WTC11 (cell line): ENCODE measurements around the gene KRT86. TPM values are rescaled to one million over a fixed set of nuclear protein-coding genes. Genes with fewer than 3 reads are reported as not detected.

Experiments used
- ATAC-seq: fragments of 200-7000 bp; cut with Tn5 transposase; 2 replicates; pipeline ENCODE4 v1.10.0; 2021; ENCODE audit warnings: mild to moderate bottlenecking, moderate library complexity
- CTCF ChIA-PET: fragments of 300-600 bp; sonication (Branson Sonifier 250); formaldehyde crosslinking; loops from one replicate; lab custom pipeline; 2021; ENCODE audit warnings: antibody characterized with exemption; lab: Charles Lee
- POLR2A ChIA-PET: fragments of 350-600 bp; sonication (Branson Sonifier 250); formaldehyde crosslinking; loops from one replicate; lab custom pipeline; 2021; ENCODE audit warnings: antibody characterized with exemption; lab: Charles Lee
- DNase-seq: peaks from one replicate; pipeline ENCODE4 v3.0.0; 2021; ENCODE audit warnings: low spot score
- H3K27ac Mint-ChIP-seq: 2 replicates; pipeline ENCODE4 v1.8.0; 2021; ENCODE audit warnings: mixed read lengths
- H3K27me3 Mint-ChIP-seq: 2 replicates; pipeline ENCODE4 v1.8.0; 2021; ENCODE audit warnings: low read depth, mild to moderate bottlenecking, moderate library complexity, mixed read lengths
- H3K36me3 Mint-ChIP-seq: 2 replicates; pipeline ENCODE4 v1.8.0; 2021; ENCODE audit warnings: mixed read lengths
- H3K4me1 Mint-ChIP-seq: 2 replicates; pipeline ENCODE4 v1.8.0; 2022; ENCODE audit warnings: mixed read lengths
- H3K4me3 Mint-ChIP-seq: 2 replicates; pipeline ENCODE4 v1.8.0; 2021; ENCODE audit warnings: mild to moderate bottlenecking, moderate library complexity, mixed read lengths
- H3K9me3 Mint-ChIP-seq: 2 replicates; pipeline ENCODE4 v1.8.0; 2021; ENCODE audit warnings: mixed read lengths
- ATF6 ChIP-seq: sonication (generic); formaldehyde crosslinking; IDR thresholded peaks from 2 replicates; pipeline ENCODE4 v1.8.1; 2023; ENCODE audit warnings: mild to moderate bottlenecking, missing genetic modification reagents
- CREM ChIP-seq: sonication (generic); formaldehyde crosslinking; IDR thresholded peaks from 2 replicates; pipeline ENCODE4 v1.8.1; 2022; ENCODE audit warnings: mild to moderate bottlenecking, missing genetic modification reagents, moderate library complexity
- E2F5 ChIP-seq: sonication (generic); formaldehyde crosslinking; IDR thresholded peaks from 2 replicates; pipeline ENCODE4 v1.8.1; 2022; ENCODE audit warnings: mild to moderate bottlenecking, moderate library complexity, missing genetic modification reagents
- MYBL2 ChIP-seq: sonication (generic); formaldehyde crosslinking; IDR thresholded peaks from 2 replicates; pipeline ENCODE4 v1.8.1; 2023; ENCODE audit warnings: mild to moderate bottlenecking, moderate library complexity, missing genetic modification reagents
- NR3C1 ChIP-seq: sonication (generic); formaldehyde crosslinking; conservative IDR thresholded peaks from 2 replicates; pipeline ENCODE4 v1.8.1; 2023; ENCODE audit warnings: low read depth, mild to moderate bottlenecking, missing genetic modification reagents
- OVOL2 ChIP-seq: fragments of 250-450 bp; sonication (Bioruptor Pico); IDR thresholded peaks from 2 replicates; pipeline ENCODE4 v1.9.0; 2021; ENCODE audit warnings: mild to moderate bottlenecking, borderline replicate concordance
- PRRX2 ChIP-seq: fragments of 250-450 bp; sonication (Bioruptor Pico); IDR thresholded peaks from 2 replicates; pipeline ENCODE4 v1.8.0; 2021; ENCODE audit warnings: mild to moderate bottlenecking
- SMAD3 ChIP-seq: sonication (generic); formaldehyde crosslinking; IDR thresholded peaks from 2 replicates; pipeline ENCODE4 v1.8.0; 2022; ENCODE audit warnings: missing genetic modification reagents, mild to moderate bottlenecking, borderline replicate concordance
- SOX15 ChIP-seq: fragments of 250-450 bp; sonication (Bioruptor Pico); IDR thresholded peaks from 2 replicates; pipeline ENCODE4 v1.9.0; 2021; ENCODE audit warnings: mild to moderate bottlenecking
- USF1 ChIP-seq: sonication (generic); formaldehyde crosslinking; IDR thresholded peaks from 2 replicates; pipeline ENCODE4 v1.8.0; 2022; ENCODE audit warnings: mild to moderate bottlenecking, missing genetic modification reagents
- ZBTB21 ChIP-seq: sonication (generic); formaldehyde crosslinking; IDR thresholded peaks from 2 replicates; pipeline ENCODE4 v1.8.1; 2023; ENCODE audit warnings: mild to moderate bottlenecking, missing genetic modification reagents, borderline replicate concordance
- total RNA-seq: library from RNA; stranded (reverse); gene quantifications from 3 replicates; pipeline ENCODE4 v1.2.3, GENCODE V29; 2021
- TF ChIP-seq, protein P1 (sequence below): sonication (generic); formaldehyde crosslinking; conservative IDR thresholded peaks from 2 replicates; pipeline ENCODE4 v1.8.1; 2022; ENCODE audit warnings: mild to moderate bottlenecking, missing genetic modification reagents
- TF ChIP-seq, protein P2 (sequence below): sonication (generic); formaldehyde crosslinking; IDR thresholded peaks from 2 replicates; pipeline ENCODE4 v1.8.0; 2023; ENCODE audit warnings: missing genetic modification reagents, mild to moderate bottlenecking, borderline replicate concordance
- TF ChIP-seq, protein P3 (sequence below): sonication (generic); formaldehyde crosslinking; IDR thresholded peaks from 2 replicates; pipeline ENCODE4 v1.8.1; 2023; ENCODE audit warnings: mild to moderate bottlenecking, moderate library complexity, missing genetic modification reagents
- TF ChIP-seq, protein P4 (sequence below): fragments of 250-450 bp; sonication (Bioruptor Pico); conservative IDR thresholded peaks from 2 replicates; pipeline ENCODE4 v1.9.0; 2021; ENCODE audit warnings: mild to moderate bottlenecking

Gene KRT86
- total RNA-seq, 1 experiment from 2014 or later: 0.11 TPM

DNA sequence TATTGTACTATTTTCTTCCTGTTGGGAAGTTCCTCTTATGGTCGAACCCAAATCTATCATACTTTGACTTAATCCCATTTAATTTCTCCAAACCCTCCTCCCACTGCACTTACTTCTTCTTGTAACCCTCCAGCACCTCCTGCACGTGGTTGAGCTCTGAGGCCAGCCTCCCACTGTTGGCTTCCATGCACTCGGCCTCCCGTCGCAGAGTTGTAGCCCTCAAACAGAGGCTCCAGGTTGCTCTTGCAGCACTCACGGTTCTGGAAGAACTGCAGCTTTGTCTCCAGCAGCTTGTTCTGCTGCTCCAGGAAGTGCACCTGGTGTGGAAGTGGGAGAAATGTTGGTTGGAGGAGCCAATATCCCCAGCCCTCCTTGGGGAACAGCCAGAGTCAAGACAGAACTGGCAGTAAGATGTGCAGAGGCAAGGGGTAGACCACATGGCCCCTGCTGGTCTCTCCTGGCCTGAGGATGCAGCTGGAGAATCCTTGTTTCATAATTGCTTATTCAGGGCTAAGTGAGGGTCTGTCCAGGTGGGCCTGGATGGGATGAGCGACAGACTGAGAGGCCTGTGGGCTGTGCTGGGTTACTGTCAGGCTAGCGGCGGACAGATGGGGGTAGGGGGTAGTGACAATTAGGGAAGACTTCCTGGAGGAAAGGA lies 18.4 kb upstream of the KRT86 start (continued):
- no peak for TF ChIP-seq USF1 (CRISPR knock-in tag)
- no peak for TF ChIP-seq PRRX2 (CRISPR knock-in tag)
- TF ChIP-seq ATF6 (CRISPR knock-in tag): no peak
- no peak for TF ChIP-seq E2F5 (CRISPR knock-in tag)
- no peak for TF ChIP-seq SOX15 (CRISPR knock-in tag)

GRCh38 chr12:52256584-52256935 lies 17.9 kb upstream of the KRT86 start:
- TF ChIP-seq OVOL2 (CRISPR knock-in tag) (no peak), SMAD3 (no peak), MYBL2 (CRISPR knock-in tag) (no peak), NR3C1 (CRISPR knock-in tag) (no peak), CREM (CRISPR knock-in tag) (no peak), ATF6 (CRISPR knock-in tag) (no peak), ZBTB21 (CRISPR knock-in tag) (no peak)
- TF ChIP-seq, protein P1, sequence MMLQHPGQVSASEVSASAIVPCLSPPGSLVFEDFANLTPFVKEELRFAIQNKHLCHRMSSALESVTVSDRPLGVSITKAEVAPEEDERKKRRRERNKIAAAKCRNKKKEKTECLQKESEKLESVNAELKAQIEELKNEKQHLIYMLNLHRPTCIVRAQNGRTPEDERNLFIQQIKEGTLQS: no peak
- TF ChIP-seq, protein P2, sequence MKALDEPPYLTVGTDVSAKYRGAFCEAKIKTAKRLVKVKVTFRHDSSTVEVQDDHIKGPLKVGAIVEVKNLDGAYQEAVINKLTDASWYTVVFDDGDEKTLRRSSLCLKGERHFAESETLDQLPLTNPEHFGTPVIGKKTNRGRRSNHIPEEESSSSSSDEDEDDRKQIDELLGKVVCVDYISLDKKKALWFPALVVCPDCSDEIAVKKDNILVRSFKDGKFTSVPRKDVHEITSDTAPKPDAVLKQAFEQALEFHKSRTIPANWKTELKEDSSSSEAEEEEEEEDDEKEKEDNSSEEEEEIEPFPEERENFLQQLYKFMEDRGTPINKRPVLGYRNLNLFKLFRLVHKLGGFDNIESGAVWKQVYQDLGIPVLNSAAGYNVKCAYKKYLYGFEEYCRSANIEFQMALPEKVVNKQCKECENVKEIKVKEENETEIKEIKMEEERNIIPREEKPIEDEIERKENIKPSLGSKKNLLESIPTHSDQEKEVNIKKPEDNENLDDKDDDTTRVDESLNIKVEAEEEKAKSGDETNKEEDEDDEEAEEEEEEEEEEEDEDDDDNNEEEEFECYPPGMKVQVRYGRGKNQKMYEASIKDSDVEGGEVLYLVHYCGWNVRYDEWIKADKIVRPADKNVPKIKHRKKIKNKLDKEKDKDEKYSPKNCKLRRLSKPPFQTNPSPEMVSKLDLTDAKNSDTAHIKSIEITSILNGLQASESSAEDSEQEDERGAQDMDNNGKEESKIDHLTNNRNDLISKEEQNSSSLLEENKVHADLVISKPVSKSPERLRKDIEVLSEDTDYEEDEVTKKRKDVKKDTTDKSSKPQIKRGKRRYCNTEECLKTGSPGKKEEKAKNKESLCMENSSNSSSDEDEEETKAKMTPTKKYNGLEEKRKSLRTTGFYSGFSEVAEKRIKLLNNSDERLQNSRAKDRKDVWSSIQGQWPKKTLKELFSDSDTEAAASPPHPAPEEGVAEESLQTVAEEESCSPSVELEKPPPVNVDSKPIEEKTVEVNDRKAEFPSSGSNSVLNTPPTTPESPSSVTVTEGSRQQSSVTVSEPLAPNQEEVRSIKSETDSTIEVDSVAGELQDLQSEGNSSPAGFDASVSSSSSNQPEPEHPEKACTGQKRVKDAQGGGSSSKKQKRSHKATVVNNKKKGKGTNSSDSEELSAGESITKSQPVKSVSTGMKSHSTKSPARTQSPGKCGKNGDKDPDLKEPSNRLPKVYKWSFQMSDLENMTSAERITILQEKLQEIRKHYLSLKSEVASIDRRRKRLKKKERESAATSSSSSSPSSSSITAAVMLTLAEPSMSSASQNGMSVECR (CRISPR knock-in tag): no peak
- TF ChIP-seq, protein P3, sequence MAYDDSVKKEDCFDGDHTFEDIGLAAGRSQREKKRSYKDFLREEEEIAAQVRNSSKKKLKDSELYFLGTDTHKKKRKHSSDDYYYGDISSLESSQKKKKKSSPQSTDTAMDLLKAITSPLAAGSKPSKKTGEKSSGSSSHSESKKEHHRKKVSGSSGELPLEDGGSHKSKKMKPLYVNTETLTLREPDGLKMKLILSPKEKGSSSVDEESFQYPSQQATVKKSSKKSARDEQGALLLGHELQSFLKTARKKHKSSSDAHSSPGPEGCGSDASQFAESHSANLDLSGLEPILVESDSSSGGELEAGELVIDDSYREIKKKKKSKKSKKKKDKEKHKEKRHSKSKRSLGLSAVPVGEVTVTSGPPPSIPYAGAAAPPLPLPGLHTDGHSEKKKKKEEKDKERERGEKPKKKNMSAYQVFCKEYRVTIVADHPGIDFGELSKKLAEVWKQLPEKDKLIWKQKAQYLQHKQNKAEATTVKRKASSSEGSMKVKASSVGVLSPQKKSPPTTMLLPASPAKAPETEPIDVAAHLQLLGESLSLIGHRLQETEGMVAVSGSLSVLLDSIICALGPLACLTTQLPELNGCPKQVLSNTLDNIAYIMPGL (CRISPR knock-in tag): no peak
- TF ChIP-seq, protein P4, sequence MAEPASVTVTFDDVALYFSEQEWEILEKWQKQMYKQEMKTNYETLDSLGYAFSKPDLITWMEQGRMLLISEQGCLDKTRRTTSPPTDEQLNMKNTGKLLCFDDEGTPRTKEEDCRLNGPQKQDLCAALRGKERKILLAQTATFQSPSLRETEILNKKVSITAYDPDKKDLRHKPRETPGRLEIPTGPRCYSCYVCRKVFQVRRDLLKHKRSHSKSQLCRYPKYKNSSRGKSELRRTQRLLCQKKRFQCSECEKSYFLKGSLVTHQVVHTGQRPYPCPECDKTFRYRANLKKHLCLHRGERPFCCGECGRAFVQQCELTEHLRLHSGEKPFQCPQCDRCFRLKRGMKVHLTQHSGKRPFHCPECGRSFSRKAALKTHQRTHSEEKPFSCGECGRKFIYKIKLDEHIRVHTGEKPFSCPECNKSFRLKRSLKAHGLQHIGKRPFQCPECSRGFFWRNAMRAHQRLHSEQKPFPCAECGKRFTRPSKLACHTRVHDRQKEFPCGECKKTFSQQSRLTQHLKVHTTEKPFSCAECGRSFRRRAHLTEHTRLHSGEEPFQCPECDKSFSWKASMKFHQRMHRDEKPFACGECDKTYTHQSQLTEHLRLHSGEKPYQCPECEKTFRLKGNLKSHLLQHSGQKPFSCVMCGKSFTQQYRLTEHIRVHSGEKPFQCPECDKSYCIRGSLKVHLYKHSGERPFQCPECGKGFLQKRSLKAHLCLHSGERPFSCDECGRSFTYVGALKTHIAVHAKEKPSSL: no peak
- H3K36me3 Mint-ChIP-seq: peaks cover 12% of the 10 kb centered on the region
- no peak for ATAC-seq
- POLR2A ChIA-PET: no interaction called here
- CTCF ChIA-PET: interaction anchor here (0.7 to 3.1 kb wide), 3 partner anchors 23 to 614 kb away, joined by 3 to 19 read pairs (median 3); no protein-coding TSS in a partner anchor
- H3K4me1 Mint-ChIP-seq: peaks cover 15% of the 10 kb centered on the region
- H3K4me3 Mint-ChIP-seq: no peak overlapping the region
- H3K27me3 Mint-ChIP-seq: peaks cover 66% of the 10 kb centered on the region
- H3K9me3 Mint-ChIP-seq: peaks cover 24% of the 10 kb centered on the region
- H3K27ac Mint-ChIP-seq: no peak overlapping the region
- no peak for DNase-seq
